ENCODE results near the gene CHGA.

Gene CHGA

DNA sequence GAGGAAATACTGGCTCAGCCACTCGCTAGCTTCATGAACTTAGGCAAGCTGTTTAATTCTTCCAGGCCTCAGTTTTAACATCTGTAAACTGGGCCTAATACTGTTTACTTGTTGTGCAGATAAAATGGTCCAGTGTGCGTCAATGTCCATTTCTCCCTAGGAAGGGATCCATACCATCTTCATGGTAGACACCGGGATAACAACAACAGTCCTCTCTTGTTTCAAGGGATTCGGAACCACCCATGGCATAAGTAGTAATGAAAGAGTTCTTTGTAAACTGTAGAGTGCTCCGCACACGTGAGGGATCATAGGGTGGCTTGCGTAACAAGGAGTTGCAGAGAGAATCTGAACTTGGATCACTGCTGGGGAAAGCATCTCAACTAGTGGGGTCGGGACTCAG, 17.3 kb upstream of the CHGA start:
- no peak for DNase-seq (ENCODE audit: low read depth)

DNA sequence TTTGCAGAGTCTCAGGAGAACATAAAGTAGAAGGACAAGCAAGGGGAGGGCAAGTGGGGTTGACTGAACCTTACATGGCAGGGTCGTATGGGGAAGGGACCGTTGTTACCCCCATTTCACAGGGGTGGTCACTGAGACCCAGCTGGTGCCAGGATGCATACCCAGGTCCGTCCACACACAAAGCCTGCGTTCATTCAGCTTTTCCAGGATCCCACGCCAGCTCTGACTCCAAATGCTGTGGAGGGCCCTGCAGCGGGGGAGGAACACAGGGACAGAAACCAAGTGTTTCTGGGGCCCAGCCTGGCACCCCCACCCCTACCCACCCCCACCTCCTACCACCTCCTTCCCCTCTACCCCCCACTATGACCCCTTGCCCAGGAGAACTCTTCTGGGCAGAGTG, 16.5 kb upstream of the CHGA start:
- no peak for DNase-seq (ENCODE audit: low read depth)

DNA sequence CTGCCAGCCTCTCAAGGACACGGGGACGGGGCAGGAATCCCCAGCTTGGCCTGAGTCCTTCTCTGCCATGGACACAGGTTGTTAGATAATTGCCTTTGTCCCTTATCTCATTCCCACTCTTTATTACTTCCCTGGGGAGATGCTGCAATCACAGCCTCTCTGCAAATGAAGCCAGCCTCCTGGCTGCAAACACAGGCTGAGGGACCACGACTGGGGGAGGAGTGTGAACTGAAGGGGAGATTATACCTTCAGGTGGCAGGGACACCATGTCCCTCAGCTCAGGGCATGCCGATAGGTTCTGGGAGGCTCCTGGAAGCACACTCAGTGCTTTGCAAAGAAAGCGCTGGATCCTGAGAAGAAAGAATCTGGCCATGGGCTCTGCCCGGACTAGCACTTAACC, 16.1 kb upstream of the CHGA start:
- no peak for DNase-seq (ENCODE audit: low read depth)

DNA sequence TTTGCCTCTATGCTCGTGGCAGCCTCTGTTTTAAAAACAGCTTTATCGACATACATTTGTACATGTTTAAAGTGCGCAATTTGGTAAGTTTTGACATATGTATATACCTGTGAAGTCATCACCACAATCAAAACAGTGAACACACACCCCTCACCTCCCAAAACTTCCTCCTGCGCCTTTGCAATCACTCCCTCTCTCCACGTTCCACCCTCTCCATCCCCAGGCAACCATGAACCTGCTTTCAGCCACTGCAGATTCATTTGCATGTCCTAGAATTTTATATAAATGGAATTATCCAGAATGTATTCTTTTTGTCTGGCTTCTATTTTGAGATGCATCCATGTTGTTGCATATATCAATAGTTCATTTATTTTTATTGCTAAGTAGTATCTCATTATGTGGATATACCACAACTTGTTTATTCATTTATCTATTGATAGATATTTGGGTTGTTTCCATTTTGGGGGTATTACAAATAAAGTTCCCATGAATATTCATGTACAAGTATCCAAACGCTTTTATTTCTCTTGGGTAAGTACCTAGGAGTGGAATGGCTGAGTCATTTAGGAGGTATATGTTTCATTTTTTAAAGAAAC, 15.5 kb upstream of the CHGA start:
- no peak for DNase-seq (ENCODE audit: low read depth)

DNA sequence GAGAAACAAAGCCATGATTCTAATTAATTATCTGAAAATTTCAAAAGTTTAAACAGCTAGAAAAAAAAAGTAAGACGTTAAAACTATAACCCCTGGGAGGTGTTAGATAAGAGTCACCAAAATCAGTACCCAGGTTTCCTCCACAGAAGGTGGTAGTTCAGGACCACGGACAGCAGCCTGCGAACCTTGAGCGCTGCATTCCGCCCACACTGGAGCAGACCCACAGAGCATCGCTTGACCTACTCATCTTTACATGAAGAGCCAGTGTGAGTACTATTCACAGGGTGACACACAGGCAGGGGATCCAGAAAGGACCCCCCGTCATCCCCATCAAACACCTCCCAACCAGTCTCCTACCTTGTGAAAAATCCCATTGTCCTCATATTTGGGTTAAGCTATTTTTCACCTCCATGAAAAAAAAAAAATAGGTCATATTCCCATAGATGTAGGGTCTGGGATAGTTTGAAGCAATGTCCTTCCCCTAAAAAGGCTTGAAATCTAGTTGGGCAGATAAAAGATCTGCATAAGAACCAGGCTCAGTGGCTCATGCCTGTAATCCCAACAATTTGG, 8.8 kb upstream of the CHGA start:
- DNase-seq (ENCODE audit: low read depth) = no peak

DNA sequence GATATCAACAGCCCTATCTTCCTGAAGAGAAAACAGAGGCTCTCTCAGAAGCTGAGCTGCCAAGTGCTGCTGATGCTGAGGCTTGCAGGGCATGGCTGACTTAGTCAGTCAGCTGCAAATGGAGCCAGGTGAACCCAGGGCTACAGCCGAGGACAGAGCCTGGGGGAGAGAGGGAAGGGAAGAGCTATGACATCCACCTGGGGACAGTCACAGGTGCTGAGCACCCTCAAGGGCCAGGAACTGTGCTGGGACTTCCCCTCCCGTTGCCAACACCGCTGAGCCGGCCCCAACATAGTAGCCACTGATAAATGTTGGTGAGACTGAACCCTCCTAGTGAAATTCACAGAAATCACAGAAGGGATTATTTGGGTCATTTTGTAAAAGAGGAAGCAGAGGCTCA, 6.7 kb upstream of the CHGA start:
- no peak for DNase-seq (ENCODE audit: low read depth)

DNA sequence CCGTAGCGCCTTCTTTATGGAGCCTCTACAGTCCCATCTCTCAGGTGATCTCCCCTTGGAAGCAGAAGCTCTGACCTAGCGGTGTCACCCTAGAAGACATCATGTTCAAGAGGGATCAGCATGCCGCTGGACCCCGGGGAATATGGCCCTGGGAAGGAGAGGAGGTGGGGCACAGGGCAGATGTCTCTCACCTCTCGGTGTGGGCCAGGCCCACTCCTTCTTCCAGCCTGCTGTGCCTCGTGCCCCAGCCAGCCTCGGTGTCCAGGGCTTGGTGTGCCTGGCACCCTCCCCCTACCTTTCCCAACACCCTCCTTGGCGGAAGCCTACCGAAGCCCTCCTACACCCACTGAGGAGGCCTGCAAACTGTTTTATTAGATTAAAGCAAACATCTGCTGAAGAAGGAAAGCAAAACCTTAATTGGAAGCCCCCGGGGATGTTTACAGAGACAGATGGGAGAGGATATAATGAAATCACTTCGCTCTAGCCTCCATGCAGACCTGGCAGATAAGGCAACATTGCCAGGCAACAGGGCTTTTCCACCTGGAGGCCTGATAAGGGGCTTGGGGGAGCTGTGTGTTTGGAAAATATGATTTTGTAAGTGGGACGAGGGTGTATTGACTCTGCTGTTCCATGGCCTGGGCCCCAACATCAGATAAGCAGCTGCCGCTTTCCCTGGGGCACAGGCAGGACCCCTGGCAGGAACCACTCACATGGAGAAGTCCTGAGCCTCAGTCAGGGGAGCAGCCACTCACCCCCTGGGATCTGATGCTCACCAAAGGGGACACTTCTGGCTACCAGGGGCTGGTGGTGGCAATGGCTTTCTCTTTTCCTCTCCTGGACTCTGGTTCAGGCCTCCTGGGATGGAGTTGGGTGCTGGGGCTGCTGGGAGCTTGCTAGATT, 5.7 kb upstream of the CHGA start:
- no peak for DNase-seq (ENCODE audit: low read depth)

DNA sequence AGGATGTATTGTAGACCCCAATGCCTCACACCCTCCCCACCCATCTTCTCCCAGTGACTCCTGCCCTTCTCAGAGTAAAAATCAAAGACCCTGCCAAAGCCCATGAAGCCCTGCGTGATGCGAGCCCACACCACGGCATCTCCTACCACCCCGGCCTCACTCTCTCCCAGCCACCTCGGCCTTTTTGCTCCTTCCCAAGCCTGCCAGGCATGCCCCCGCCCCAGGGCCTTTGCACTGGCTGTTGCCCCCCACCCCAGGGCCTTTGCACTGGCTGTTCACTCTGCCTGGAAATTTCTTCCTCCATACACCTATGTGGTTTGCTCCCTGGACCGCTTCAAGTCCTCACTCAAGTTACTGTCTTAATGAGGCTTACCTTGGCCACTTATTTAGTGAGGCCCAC, 5.0 kb upstream of the CHGA start:
- DNase-seq (ENCODE audit: low read depth) = no peak

DNA sequence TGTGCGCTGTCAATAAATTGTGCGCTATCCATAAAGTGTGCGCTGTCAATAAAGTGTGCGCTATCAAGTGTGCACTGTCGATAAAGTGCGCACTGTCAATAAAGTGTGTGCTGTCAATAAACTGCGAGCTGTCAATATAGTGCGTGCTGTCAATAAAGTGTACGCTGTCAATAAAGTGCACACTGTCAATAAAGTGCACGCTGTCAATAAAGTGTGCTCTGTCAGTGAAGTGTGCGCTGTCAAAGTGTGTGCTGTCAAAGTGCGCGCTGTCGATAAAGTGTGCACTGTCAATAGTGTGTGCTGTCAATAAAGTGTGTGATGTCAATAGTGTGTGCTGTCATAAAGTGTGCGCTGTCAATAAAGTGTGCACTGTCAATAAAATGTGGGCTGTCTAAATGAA, 2.9 kb upstream of the CHGA start:
- no peak for DNase-seq (ENCODE audit: low read depth)

DNA sequence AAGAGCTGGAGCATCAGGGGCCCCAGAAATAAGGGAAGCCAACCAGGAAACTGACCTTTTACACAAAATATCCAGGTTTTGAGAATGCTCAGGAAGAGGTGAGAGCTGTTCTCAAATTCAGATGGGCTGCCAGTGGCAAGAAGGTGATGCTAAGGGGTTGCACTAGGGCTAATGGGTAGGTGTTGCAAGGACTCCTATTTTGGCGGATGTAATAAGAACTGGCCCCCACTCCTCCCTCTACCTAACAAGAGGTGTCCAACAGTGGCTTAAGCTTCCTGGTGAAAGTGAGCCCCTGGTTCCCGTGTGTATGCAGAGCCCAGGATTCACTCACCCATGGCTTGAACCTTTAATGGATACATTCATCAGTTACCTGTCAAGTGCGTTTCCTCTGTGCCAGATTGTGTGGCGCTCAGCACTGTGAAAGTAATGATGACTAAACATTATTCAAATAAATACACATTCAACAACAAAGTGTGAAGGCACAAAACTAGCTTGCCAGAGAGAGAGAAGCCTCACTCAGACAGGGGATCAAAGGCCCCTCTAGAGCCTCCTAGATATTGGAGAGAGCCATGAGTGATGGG, 705 bp upstream of the CHGA start:
- DNase-seq (ENCODE audit: low read depth) = no peak

DNA sequence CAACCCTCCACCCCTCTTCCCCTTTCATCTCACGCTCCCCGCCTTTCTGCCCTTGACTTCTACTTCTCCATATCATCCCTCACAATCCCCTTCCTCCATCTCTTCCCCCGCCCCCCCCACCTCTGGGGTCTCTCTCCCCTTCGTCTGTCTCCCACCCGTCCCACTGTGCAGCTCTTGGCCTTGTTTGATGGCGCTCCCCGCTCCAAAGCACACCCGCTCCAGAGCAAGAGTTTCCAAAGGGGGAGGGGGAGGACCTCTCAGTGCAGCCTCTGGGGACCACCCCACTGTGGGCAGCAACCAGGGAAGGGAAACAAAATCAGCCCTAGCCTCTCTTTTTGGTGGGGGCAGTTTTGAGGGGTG, 774 bp downstream of the CHGA start:
- DNase-seq (ENCODE audit: low read depth) = no peak

DNA sequence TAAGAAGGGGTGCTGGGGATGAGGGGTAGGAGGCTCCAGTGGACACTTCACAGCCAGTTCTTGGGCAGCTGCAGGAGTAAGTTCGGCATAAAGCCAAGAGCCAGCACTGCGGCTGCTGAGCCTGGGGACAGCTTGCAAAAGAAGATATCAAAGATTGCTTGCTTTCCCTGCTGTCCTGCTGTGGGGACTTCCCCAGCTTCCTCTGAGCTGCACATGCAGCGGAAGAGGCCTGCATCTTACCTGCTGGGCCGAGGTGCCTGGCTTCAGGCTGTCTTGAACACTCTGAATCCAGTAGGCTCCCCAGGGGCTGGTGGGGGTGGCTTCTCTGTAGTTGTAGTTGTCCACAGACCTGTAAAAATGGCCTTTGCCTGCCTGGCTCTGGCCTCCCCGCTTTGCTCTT, 1.3 kb downstream of the CHGA start:
- DNase-seq (ENCODE audit: low read depth) = no peak

DNA sequence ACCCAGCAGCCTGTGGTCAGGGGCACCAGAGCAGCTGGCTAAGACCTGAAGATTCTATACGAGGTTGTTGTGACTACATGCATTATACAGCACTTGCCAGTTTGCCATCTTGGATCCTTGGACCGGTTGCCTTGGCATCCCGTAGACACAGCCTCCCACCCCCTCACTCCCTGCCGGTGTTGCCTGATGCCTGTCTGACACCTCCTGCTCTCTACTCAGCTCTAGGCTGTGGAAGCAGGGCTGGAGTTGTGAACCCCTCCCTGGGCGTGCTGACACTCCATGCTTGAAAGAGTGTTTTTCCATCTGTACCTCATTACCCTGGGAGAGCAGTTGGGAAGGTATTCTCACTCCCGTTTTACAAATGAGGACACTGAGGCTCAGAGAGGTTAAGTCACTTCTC, 2.5 kb downstream of the CHGA start:
- DNase-seq (ENCODE audit: low read depth) = no peak

DNA sequence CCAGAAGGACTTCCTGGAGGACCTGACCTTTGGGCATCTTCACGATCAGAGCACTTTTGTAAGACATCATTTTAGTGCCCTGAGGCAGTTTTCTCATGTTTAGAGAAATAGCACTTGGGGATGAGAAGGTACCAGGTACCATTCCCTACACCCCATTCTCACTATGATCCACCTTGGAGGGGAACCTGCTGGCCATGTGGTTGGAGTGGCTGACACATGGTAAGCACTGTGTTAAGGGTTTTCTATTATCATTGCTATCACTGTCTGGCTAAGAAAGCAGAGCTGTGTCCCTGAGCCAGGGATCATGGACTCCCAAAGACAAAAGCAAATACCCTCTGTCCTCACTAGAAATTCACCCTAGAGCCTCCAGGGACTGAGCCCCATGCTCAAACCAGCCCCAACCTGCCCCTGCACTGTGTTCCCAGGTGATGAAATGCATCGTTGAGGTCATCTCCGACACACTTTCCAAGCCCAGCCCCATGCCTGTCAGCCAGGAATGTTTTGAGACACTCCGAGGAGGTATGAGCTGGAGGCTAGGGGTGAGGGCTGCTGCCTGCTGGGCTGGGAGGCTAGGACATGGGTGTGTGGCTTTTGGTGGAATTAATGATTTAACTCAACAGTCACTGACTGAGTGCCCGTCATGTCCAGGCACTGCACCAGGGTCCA, 3.4 kb downstream of the CHGA start:
- no peak for DNase-seq (ENCODE audit: low read depth)

DNA sequence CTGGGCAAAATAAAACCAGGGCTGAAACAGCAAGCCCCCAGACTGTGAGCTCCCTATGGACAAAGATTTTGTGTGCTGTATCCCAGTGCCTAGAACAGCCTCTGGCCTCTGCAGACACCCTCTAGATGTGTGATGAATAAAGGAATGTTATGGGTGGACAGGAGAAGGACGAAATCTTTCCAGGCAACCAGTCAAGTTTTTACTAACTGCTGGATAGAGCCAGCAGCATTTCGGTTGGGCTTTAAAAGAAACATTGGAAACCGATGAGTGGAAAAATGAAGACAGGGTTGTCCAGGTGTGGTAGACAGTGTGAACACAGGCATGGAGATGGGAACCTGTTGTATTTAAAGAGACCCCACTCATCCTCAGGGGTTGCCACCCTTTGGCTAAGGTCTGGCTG, 4.0 kb downstream of the CHGA start:
- no peak for DNase-seq (ENCODE audit: low read depth)

DNA sequence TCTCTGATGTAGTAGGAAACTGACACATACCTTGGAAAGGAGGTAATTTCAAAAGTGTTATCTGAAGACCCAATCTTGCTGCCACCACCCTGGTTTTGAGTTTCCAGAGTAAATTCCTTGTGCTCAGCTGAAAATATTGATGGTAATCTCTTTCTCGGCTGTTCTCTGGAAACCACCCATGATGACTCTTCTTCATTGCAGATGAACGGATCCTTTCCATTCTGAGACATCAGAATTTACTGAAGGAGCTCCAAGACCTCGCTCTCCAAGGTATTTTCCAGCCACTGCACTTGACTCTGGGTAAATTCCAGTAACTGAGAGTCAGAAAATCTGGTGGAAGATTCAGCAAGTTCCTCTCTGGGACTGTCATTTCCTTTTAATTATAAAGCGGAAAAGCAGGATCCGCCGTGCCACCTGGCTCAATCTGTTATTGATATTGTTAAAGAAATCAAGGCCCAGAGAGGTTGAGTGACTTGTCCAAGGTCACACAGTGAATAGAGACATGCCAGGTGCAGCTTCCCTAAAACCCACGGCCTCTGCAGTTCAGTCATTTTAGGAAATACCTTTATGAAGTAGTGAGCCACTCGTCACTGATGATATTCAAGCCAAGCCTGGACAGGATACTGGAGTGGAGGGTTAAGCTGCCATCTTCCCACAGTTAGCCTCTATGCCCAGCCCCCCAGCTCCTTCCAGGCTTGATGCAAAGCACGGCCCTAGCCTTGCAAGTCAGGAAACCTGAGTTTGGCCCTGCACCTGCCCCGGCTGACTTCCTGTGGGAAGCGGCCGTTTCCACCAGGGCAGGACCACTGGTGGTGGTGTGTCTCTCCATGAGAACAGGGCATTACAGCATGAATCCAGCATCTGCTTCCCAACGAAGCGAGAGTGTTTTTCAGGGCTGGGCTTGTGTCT, 4.7 kb downstream of the CHGA start:
- no peak for DNase-seq (ENCODE audit: low read depth)

DNA sequence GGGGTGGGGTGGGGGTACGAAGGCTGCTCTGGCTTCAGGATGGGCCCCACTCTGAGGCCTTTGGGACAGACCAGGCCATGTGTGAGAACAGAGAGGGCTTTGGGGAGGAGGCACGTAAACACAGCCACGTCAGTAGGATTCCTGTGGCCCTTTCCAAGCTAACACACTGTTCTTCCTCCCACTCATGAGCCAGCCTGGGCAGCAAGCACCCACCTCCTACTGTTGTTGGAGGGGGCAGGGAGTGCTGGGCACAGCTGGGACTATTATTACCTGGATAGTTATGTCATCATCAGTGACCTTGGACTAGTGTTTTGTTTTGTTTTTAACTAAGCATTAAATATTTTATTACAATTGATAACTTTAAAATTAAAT, 5.3 kb downstream of the CHGA start:
- DNase-seq (ENCODE audit: low read depth) = no peak

DNA sequence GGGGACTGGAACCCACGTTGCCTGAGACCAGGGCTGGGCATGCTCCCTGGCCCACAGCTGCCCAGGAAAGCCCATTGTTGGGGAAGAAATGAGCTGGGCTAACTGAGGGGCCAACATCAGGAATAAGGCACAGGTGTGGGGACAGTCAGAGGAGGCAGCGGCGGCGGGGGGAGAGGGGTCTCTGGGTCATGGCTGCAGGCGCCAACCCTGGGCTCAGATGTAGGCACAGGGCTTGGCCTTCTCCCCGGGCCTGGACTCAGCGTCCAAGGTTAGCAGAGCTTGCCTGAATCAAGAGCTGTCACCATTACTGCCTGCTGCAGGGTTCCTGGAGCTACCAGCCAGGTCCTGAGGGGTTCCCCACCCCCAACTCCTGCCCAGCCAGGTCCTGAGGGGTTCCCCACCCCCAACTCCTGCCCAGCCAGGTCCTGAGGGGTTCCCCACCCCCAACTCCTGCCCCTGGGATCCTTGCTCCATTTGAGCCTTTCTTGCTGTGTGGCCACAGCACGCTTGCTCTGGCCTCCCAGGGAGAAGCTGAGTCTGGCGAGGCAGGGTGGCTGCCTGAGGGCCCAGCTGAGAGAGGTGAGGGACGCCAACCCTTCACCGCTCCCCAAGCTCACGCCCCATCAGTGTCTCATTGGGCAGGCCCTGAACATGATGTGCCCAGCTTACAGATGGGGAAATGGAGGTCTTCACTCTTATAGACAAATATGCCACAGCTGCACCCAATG, 6.2 kb downstream of the CHGA start:
- no peak for DNase-seq (ENCODE audit: low read depth)

DNA sequence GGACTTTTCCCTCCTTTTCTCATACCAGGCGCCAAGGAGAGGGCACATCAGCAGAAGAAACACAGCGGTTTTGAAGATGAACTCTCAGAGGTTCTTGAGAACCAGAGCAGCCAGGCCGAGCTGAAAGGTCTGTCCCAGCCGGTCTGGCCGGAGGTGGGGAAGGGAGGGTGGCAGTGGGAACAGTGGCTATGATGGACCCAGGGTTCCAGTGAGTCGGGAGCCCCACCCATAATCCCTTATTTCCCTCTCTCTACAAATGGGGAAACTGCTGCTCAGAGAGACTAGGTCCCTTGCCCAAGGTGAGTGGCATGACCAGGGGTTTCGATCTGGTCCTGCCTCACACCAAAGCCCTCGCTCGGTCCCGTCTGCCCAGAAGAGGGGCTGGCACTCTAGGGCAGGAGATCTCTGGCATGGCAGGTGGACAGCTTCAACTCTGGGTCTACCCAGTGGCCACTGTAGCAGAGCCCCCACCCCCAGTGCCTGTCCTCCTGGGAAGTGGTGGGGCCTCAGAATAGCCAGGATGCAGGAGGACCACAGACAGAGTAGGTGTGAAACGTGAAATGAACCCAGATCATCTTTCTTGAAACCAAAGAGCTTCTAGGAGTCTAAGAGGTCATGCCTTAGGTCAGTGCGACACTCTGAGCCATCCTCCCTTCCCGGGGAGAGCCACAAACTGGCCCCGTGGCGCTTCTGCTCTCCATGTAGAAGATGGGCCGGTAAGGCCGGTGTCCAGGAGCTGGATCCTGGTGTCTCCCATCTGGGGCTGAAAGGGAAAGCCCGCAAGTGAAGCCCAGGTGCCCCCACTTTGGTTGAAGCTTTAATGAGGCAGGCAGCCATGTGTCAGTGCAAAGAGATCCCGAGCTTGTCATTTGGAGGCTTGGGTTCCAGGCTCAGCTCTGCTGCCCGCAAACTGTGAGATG, 7.0 kb downstream of the CHGA start:
- DNase-seq (ENCODE audit: low read depth) = no peak

All from non-pigmented ciliary epithelial cell (primary cell).